ENCODE data around the gene PDXP.

The PDXP gene

GRCh38 chr22:37633625-37634416 is 24.7 kb upstream of the PDXP start:
- peak; percentile 84 to 93 for DNase-seq
- Histone ChIP-seq H3K4me1 (peaks cover 3 to 28% (median 22%) of the 10 kb centered on the region in 4 donors), H3K4me3 (peak overlapping the region; percentile 27 to 34), H3K27ac (peak overlapping the region; percentile 35 to 73), H3K9me3 (no peaks in the 10 kb centered on the region), H3K27me3 (peaks cover 0 to 3% of the 10 kb centered on the region in 2 donors), H3K36me3 (peaks cover 3 to 44% (median 35%) of the 10 kb centered on the region in 3 donors)
- intact Hi-C loops (cut with DNase I; ENCODE audit: low total_unique reads) = no loop called here
- peak in 1 of 2 experiments; percentile 12 for TF ChIP-seq CTCF (IDR thresholded peaks at IDR 0.05)

GRCh38 chr22:37634417-37634924 is 24.1 kb upstream of the PDXP start:
- H3K27me3 ChIP-seq = peaks cover 0 to 10% of the 10 kb centered on the region in 2 donors
- intact Hi-C loops (cut with DNase I; ENCODE audit: low total_unique reads) = no loop called here
- TF ChIP-seq CTCF (IDR thresholded peaks at IDR 0.05) = peak in 1 of 2 experiments; percentile 4
- peaks cover 0 to 38% (median 28%) of the 10 kb centered on the region in 3 donors for H3K36me3 ChIP-seq
- no peaks in the 10 kb centered on the region for H3K9me3 ChIP-seq
- H3K27ac ChIP-seq = peak overlapping the region; percentile 35 to 73
- peak overlapping the region; percentile 27 to 34 for H3K4me3 ChIP-seq
- peaks cover 3 to 32% (median 28%) of the 10 kb centered on the region in 4 donors for H3K4me1 ChIP-seq
- no peak for DNase-seq

- H3K36me3 ChIP-seq = peaks cover 0 to 31% (median 21%) of the 10 kb centered on the region in 3 donors
- TF ChIP-seq CTCF (IDR thresholded peaks at IDR 0.05) = no peak
- intact Hi-C loops (cut with DNase I; ENCODE audit: low total_unique reads) = no loop called here
- DNase-seq = no peak
- H3K4me3 ChIP-seq = no peak overlapping the region
- H3K27ac ChIP-seq = no peak overlapping the region
- H3K9me3 ChIP-seq = no peaks in the 10 kb centered on the region
- peaks cover 0 to 17% of the 10 kb centered on the region in 2 donors for H3K27me3 ChIP-seq
- H3K4me1 ChIP-seq = peaks cover 3 to 39% (median 34%) of the 10 kb centered on the region in 4 donors
Observed at GRCh38 chr22:37635157-37635556, 23.4 kb upstream of the PDXP start.

GRCh38 chr22:37636186-37636948 is 22.2 kb upstream of the PDXP start:
- no peak for TF ChIP-seq CTCF (IDR thresholded peaks at IDR 0.05)
- H3K9me3 ChIP-seq = no peaks in the 10 kb centered on the region
- peaks cover 0 to 29% of the 10 kb centered on the region in 2 donors for H3K27me3 ChIP-seq
- H3K4me1 ChIP-seq = peaks cover 3 to 50% (median 35%) of the 10 kb centered on the region in 4 donors
- DNase-seq = no peak
- intact Hi-C loops (cut with DNase I; ENCODE audit: low total_unique reads) = no loop called here
- H3K4me3 ChIP-seq = no peak overlapping the region
- H3K36me3 ChIP-seq = peaks cover 0 to 19% (median 11%) of the 10 kb centered on the region in 3 donors
- H3K27ac ChIP-seq = no peak overlapping the region

GRCh38 chr22:37636949-37637273 is 21.6 kb upstream of the PDXP start:
- no peak for TF ChIP-seq CTCF (IDR thresholded peaks at IDR 0.05)
- intact Hi-C loops (cut with DNase I; ENCODE audit: low total_unique reads) = no loop called here
- Histone ChIP-seq H3K4me1 (peaks cover 3 to 50% (median 35%) of the 10 kb centered on the region in 4 donors), H3K27me3 (peaks cover 0 to 32% of the 10 kb centered on the region in 2 donors), H3K4me3 (no peak overlapping the region), H3K27ac (no peak overlapping the region), H3K9me3 (no peaks in the 10 kb centered on the region), H3K36me3 (peaks cover 0 to 13% (median 6%) of the 10 kb centered on the region in 3 donors)
- DNase-seq = no peak
